HG03521 (cell line): ENCODE measurements around the gene COMMD3.

Source experiments
- ATAC-seq: cut with Tn5 transposase; IDR thresholded peaks from one replicate; pipeline ENCODE4 v1.9.1; 2021; ENCODE audit warnings: mild to moderate bottlenecking, moderate library complexity; ENCODE audit not compliant: unreplicated experiment

The COMMD3 gene

GRCh38 chr10:22365644-22366434 lies 49.7 kb downstream of the COMMD3 start:
- no peak for ATAC-seq

- no peak for ATAC-seq
Observed at GRCh38 chr10:22366435-22366703, 50.2 kb downstream of the COMMD3 start.

- ATAC-seq, result no peak
Observed at GRCh38 chr10:22366771-22367170, 50.6 kb downstream of the COMMD3 start.

- no peak for ATAC-seq
Observed at GRCh38 chr10:22367471-22367870, 51.3 kb downstream of the COMMD3 start.

GRCh38 chr10:22368402-22368801 lies 52.2 kb downstream of the COMMD3 start:
- no peak for ATAC-seq

- ATAC-seq, result no peak
Observed at GRCh38 chr10:22368981-22369380, 52.8 kb downstream of the COMMD3 start.

- ATAC-seq, result peak; percentile 49
Observed at GRCh38 chr10:22369434-22370072, 53.4 kb downstream of the COMMD3 start.
